HCT116 (cell line): ENCODE results near the gene STARD3NL.
"Not testable (repeated sequence)": the region's sequence is repeated elsewhere in the genome, so short reads cannot be mapped to it uniquely, and the experiment has no call there.

ENCODE experiments used
- SP1 ChIP-seq: IDR thresholded peaks from 2 replicates; pipeline ENCODE4 v1.6.1; 2012; ENCODE audit warnings: low read depth
- YY1 ChIP-seq: IDR thresholded peaks from 2 replicates; pipeline ENCODE4 v1.6.1; 2011; ENCODE audit warnings: low read length, low read depth, moderate library complexity, mild to moderate bottlenecking; ENCODE audit not compliant: insufficient replicate concordance; ENCODE audit errors: extremely low read depth
- TF ChIP-seq, protein P1 (sequence below), 3 experiments: fragments of 200-600 bp in 1 of 3; sonication (generic) in 1 of 3; IDR thresholded peaks in 2 of 3; conservative IDR thresholded peaks in 1 of 3; 2 replicates each; pipeline ENCODE4 v1.5.1; 2012 to 2017; ENCODE audit warnings: low read depth in 2 of 3, low read length in 2 of 3, antibody characterized with exemption in 1 of 3, borderline replicate concordance in 1 of 3, control low read depth in 1 of 3, mild to moderate bottlenecking in 1 of 3, mixed read lengths in 1 of 3, mixed run types in 1 of 3, moderate library complexity in 1 of 3; ENCODE audit not compliant: insufficient read depth in 1 of 3

DNA sequence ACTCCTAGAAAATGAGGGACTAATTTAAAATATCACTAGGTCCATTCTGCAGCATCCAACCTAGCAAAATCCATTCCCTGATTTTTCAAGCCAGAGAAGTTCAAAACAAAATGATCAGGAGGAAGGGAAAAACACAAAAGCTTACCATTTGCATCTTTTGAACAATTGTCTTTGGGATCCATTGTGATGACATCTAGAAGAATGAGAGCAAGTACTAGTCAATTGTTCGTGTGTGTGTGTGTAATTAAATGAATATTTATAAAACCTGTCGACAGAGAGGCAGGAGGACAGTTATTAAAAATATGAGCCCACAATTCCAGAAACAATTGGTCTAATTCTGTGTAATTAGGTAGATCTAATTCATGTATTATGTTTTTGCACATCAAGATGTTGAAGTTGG lies 84.0 kb downstream of the STARD3NL start:
- not testable (repeated sequence) for TF ChIP-seq YY1, SP1
- TF ChIP-seq, protein P1, sequence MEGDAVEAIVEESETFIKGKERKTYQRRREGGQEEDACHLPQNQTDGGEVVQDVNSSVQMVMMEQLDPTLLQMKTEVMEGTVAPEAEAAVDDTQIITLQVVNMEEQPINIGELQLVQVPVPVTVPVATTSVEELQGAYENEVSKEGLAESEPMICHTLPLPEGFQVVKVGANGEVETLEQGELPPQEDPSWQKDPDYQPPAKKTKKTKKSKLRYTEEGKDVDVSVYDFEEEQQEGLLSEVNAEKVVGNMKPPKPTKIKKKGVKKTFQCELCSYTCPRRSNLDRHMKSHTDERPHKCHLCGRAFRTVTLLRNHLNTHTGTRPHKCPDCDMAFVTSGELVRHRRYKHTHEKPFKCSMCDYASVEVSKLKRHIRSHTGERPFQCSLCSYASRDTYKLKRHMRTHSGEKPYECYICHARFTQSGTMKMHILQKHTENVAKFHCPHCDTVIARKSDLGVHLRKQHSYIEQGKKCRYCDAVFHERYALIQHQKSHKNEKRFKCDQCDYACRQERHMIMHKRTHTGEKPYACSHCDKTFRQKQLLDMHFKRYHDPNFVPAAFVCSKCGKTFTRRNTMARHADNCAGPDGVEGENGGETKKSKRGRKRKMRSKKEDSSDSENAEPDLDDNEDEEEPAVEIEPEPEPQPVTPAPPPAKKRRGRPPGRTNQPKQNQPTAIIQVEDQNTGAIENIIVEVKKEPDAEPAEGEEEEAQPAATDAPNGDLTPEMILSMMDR (IDR thresholded peaks at IDR 0.05 in 2 of 3, conservative IDR thresholded peaks at IDR 0.05 in 1 of 3; ENCODE audit: borderline replicate concordance in 1 of 3, insufficient read depth in 1 of 3, low read depth in 2 of 3, low read length in 2 of 3), result not testable (repeated sequence)
